ENCODE measurements around the gene FADS6. TPM values are rescaled to one million over a fixed set of nuclear protein-coding genes. Genes with fewer than 3 reads are reported as not detected.

FADS6 gene
- total RNA-seq, 1 experiment from 2014 or later: 1.2 TPM

DNA sequence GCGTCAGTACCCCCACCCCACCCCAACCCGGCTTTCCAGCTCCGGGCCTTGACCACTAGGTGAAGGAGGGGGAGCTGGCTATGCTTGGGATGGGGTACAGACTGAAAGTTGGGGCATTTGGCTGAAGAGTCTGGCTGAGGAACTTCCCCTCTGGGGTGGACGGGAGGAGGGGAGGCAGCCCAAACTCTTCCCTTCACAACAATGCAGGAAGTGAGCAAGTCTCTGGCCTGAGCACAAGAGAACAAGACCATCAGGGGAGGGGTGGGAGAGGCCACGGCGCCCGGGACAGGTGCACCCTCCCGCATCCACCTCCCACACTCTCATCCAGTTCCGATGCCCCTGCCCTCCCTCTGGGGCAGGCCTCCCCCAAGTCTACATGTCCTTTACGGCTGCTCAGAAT, 24.0 kb upstream of the FADS6 start:
- Histone ChIP-seq H3K56ac (ENCODE audit: insufficient read length, low read depth, low read length) (no peak overlapping the region), H3K79me2 (ENCODE audit: insufficient read depth, low read length) (no peaks in the 10 kb centered on the region), H3K23ac (ENCODE audit: insufficient read length, low read depth, low read length) (no peak overlapping the region), H2BK5ac (ENCODE audit: insufficient read length, low read length) (no peak overlapping the region), H2BK120ac (ENCODE audit: low read depth, low read length, poor library complexity, severe bottlenecking) (no peak overlapping the region), H3K23me2 (ENCODE audit: insufficient read length, low read depth, low read length, poor library complexity, severe bottlenecking) (no peaks in the 10 kb centered on the region), H4K5ac (ENCODE audit: insufficient read length, low read depth, low read length) (no peak overlapping the region), H2BK12ac (ENCODE audit: insufficient read length, low read depth, low read length) (no peak overlapping the region), H3K27me3 (ENCODE audit: insufficient read depth, low read length) (peaks cover 3% of the 10 kb centered on the region; the same call in 1 of the 2 replicates), H2AFZ (ENCODE audit: low read length) (no peak overlapping the region), H3K4me2 (ENCODE audit: insufficient read depth, insufficient read length, low read length) (no peak overlapping the region), H3K14ac (ENCODE audit: insufficient read depth, low read length) (no peak overlapping the region; the same call in 1 of the 2 replicates), H2AK5ac (ENCODE audit: insufficient read length, low read length) (no peak overlapping the region), H2BK15ac (ENCODE audit: low read depth, low read length) (no peak overlapping the region), H3T11ph (ENCODE audit: low read length) (no peak overlapping the region), H4K91ac (ENCODE audit: insufficient read length, low read depth, low read length) (no peak overlapping the region), H2BK20ac (ENCODE audit: low read depth, low read length, poor library complexity, severe bottlenecking) (no peak overlapping the region), H4K20me1 (ENCODE audit: control insufficient read depth, insufficient read depth, insufficient read length) (no peaks in the 10 kb centered on the region), H3K9me3 (ENCODE audit: control insufficient read depth, low read depth, low read length) (no peaks in the 10 kb centered on the region), H3K4ac (ENCODE audit: low read depth, low read length) (no peak overlapping the region), H3K4me1 (ENCODE audit: insufficient read depth, low read length) (no peaks in the 10 kb centered on the region), H3K27ac (ENCODE audit: insufficient read length, low read depth, low read length) (no peak overlapping the region), H3K18ac (ENCODE audit: insufficient read length, low read depth, low read length) (no peak overlapping the region), H3K9ac (ENCODE audit: extremely low read depth, insufficient read length, low read length) (no peak overlapping the region), H4K8ac (replicated peaks; ENCODE audit: insufficient read length, low read depth, low read length) (no peak overlapping the region), H3K79me1 (ENCODE audit: insufficient read depth, low read depth, low read length, poor library complexity, severe bottlenecking) (no peaks in the 10 kb centered on the region)
- H3K4me3 Mint-ChIP-seq: no peak overlapping the region
- WGBS (ENCODE audit: extremely low coverage, insufficient read length, low lambda C conversion rate): no CpG with 5 or more reads among the region's 10 CpGs
- DNase-seq: no peak
- no peak overlapping the region for H3K27ac Mint-ChIP-seq
- peaks cover 0 to 3% (median 3%) of the 10 kb centered on the region in 3 experiments; a peak in 4 of 7 replicates for H3K36me3 Mint-ChIP-seq (ENCODE audit: insufficient read depth in 1 of 3, low read depth in 3 of 3)
- peaks cover 48% of the 10 kb centered on the region for H3K27me3 Mint-ChIP-seq (ENCODE audit: low read depth)
- H3K9me3 Mint-ChIP-seq: peaks cover 0 to 2% of the 10 kb centered on the region in 2 experiments; a peak in 2 of 5 replicates
- H3K4me1 Mint-ChIP-seq: peaks cover 15 to 34% of the 10 kb centered on the region in 2 experiments
- TF ChIP-seq, protein P1, sequence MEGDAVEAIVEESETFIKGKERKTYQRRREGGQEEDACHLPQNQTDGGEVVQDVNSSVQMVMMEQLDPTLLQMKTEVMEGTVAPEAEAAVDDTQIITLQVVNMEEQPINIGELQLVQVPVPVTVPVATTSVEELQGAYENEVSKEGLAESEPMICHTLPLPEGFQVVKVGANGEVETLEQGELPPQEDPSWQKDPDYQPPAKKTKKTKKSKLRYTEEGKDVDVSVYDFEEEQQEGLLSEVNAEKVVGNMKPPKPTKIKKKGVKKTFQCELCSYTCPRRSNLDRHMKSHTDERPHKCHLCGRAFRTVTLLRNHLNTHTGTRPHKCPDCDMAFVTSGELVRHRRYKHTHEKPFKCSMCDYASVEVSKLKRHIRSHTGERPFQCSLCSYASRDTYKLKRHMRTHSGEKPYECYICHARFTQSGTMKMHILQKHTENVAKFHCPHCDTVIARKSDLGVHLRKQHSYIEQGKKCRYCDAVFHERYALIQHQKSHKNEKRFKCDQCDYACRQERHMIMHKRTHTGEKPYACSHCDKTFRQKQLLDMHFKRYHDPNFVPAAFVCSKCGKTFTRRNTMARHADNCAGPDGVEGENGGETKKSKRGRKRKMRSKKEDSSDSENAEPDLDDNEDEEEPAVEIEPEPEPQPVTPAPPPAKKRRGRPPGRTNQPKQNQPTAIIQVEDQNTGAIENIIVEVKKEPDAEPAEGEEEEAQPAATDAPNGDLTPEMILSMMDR (conservative IDR thresholded peaks at IDR 0.05): no peak
